Frontal cortex (tissue), 1 donor: ENCODE measurements around the gene CLDN6. TPM values are rescaled to one million over a fixed set of nuclear protein-coding genes. Genes with fewer than 3 reads are reported as not detected.

Experiments used
- small RNA-seq: library from RNA; depleted of rRNA; stranded (forward); fragments of <200 nt; gene quantifications from one replicate; pipeline ENCODE3, GENCODE V24; 2014
- total RNA-seq: library from RNA; depleted of rRNA; stranded (reverse); fragments of >200 nt; gene quantifications from one replicate; pipeline ENCODE4 v1.2.3, GENCODE V29; 2014

The CLDN6 gene
- total RNA-seq, 1 donor from 2014 or later: 0.41 TPM

Small RNAs within 50 kb of the gene (small RNA-seq; reads per million reads assigned to genes)
- not detected for gene LINC00514

Other genes with a start within 250 kb of the CLDN6 start
- gene ELOB, start 240.9 kb downstream of the CLDN6 start, total RNA-seq: 128 TPM
- gene PRSS33, start 230.6 kb downstream of the CLDN6 start, total RNA-seq: not detected
- not detected for gene PRSS41, start 219.7 kb downstream of the CLDN6 start, total RNA-seq
- gene PRSS21, start 200.9 kb downstream of the CLDN6 start, total RNA-seq: not detected
- gene ZG16B, start 187.9 kb downstream of the CLDN6 start, total RNA-seq: not detected
- gene PRSS22, start 160.0 kb downstream of the CLDN6 start, total RNA-seq: not detected
- 46.5 TPM for gene FLYWCH2, start 135.0 kb downstream of the CLDN6 start, total RNA-seq
- 22.8 TPM for gene FLYWCH1, start 106.3 kb downstream of the CLDN6 start, total RNA-seq
- not detected for gene KREMEN2, start 53.9 kb downstream of the CLDN6 start, total RNA-seq
- 18.3 TPM for gene PAQR4, start 48.8 kb downstream of the CLDN6 start, total RNA-seq
- 1.2 TPM for gene PKMYT1, start 37.7 kb downstream of the CLDN6 start, total RNA-seq
- not detected for gene CLDN9, start 5.3 kb downstream of the CLDN6 start, total RNA-seq
- gene TNFRSF12A, start 2.2 kb upstream of the CLDN6 start, total RNA-seq: 0.82 TPM
- gene HCFC1R1, start 5.8 kb upstream of the CLDN6 start, total RNA-seq: 15.5 TPM
- 6.1 TPM for gene THOC6, start 5.9 kb upstream of the CLDN6 start, total RNA-seq
- not detected for gene BICDL2, start 18.8 kb upstream of the CLDN6 start, total RNA-seq
- 0.41 TPM for gene MMP25, start 28.4 kb upstream of the CLDN6 start, total RNA-seq
- gene IL32, start 47.5 kb upstream of the CLDN6 start, total RNA-seq: 0.82 TPM
- gene ZSCAN10, start 81.1 kb upstream of the CLDN6 start, total RNA-seq: not detected
- 17.9 TPM for gene ZNF205, start 94.4 kb upstream of the CLDN6 start, total RNA-seq
- 6.9 TPM for gene ZNF213, start 116.8 kb upstream of the CLDN6 start, total RNA-seq
- gene OR1F1, start 170.0 kb upstream of the CLDN6 start, total RNA-seq: 0.41 TPM
- gene ZNF200, start 217.0 kb upstream of the CLDN6 start, total RNA-seq: 16.7 TPM
- under 0.01 TPM for gene MEFV, start 238.4 kb upstream of the CLDN6 start, total RNA-seq